HG02943 (cell line): ENCODE measurements around the gene IRF3.
A peak's percentile ranks its signal among the peaks of the same experiment; 100 is the strongest.
"Not testable (repeated sequence)": the region's sequence is repeated elsewhere in the genome, so short reads cannot be mapped to it uniquely, and the experiment has no call there.

Experiments
- ATAC-seq: cut with Tn5 transposase; IDR thresholded peaks from one replicate; pipeline ENCODE4 v1.9.1; 2021; ENCODE audit warnings: mild to moderate bottlenecking, low read depth, moderate library complexity; ENCODE audit not compliant: unreplicated experiment

The IRF3 gene

GRCh38 chr19:49651820-49652550, 13.7 kb downstream of the IRF3 start:
- ATAC-seq: no peak

GRCh38 chr19:49651029-49651819, 14.4 kb downstream of the IRF3 start:
- ATAC-seq: no peak

GRCh38 chr19:49646586-49646985, 19.1 kb downstream of the IRF3 start:
- ATAC-seq: no peak

GRCh38 chr19:49645995-49646394, 19.7 kb downstream of the IRF3 start:
- no peak for ATAC-seq

GRCh38 chr19:49645592-49645991, 20.1 kb downstream of the IRF3 start:
- no peak for ATAC-seq

GRCh38 chr19:49643466-49643865, 22.2 kb downstream of the IRF3 start:
- ATAC-seq: no peak

- no peak for ATAC-seq
Observed at GRCh38 chr19:49642492-49643035, 23.1 kb downstream of the IRF3 start.

- ATAC-seq: peak; percentile 51
Observed at GRCh38 chr19:49641688-49642491, 23.8 kb downstream of the IRF3 start, which contains the start of gene SCAF1. Gene SCAF1 (plus strand): TSS chr19:49642209. CDS start chr19:49645027, 2,818 bp downstream.

- peak; percentile 65 for ATAC-seq
Observed at GRCh38 chr19:49640113-49640898, 25.4 kb downstream of the IRF3 start, which contains the start of gene RRAS. Gene RRAS (minus strand): TSS chr19:49640143. CDS start chr19:49640098, 45 bp downstream.

- no peak for ATAC-seq
Observed at GRCh38 chr19:49639401-49640112, 26.1 kb downstream of the IRF3 start.

- no peak for ATAC-seq
Observed at GRCh38 chr19:49637821-49638738, 27.6 kb downstream of the IRF3 start.

- no peak for ATAC-seq
Observed at GRCh38 chr19:49636233-49636932, 29.3 kb downstream of the IRF3 start.

GRCh38 chr19:49635530-49636232, 30.0 kb downstream of the IRF3 start:
- no peak for ATAC-seq

GRCh38 chr19:49633273-49633672, 32.4 kb downstream of the IRF3 start:
- ATAC-seq: not testable (repeated sequence)

- ATAC-seq: no peak
Observed at GRCh38 chr19:49632576-49632975, 33.1 kb downstream of the IRF3 start.

- ATAC-seq: no peak
Observed at GRCh38 chr19:49631610-49632192, 34.0 kb downstream of the IRF3 start.
